Neural progenitor cell (in vitro differentiated cells): ENCODE measurements around the gene TMEM41B. TPM values are rescaled to one million over a fixed set of nuclear protein-coding genes. Genes with fewer than 3 reads are reported as not detected.

ENCODE experiments used
- DNase-seq: peaks from one replicate; pipeline ENCODE4 v3.0.0-alpha.2; 2016; ENCODE audit warnings: low spot score
- H2AFZ ChIP-seq: fragments of 200-600 bp; sonication (generic); replicated peaks from 2 replicates; pipeline ENCODE4 v1.6.1; 2016; ENCODE audit warnings: antibody characterized with exemption
- H3F3A ChIP-seq: fragments of 200-600 bp; sonication (generic); 2 replicates; pipeline ENCODE4 v1.6.1; 2016; ENCODE audit warnings: antibody characterized with exemption, low read depth
- H3K27ac ChIP-seq: fragments of 200-600 bp; sonication (generic); 2 replicates; pipeline ENCODE4 v1.5.1; 2016; ENCODE audit warnings: mild to moderate bottlenecking
- H3K27me3 ChIP-seq: fragments of 200-600 bp; sonication (generic); 2 replicates; pipeline ENCODE4 v1.6.1; 2016; ENCODE audit warnings: mild to moderate bottlenecking, moderate library complexity
- H3K36me3 ChIP-seq: fragments of 200-600 bp; sonication (generic); 2 replicates; pipeline ENCODE4 v1.5.1; 2016
- H3K4me1 ChIP-seq: fragments of 200-600 bp; sonication (generic); 2 replicates; pipeline ENCODE4 v1.6.1; 2016; ENCODE audit warnings: mixed run types
- H3K4me2 ChIP-seq: fragments of 200-600 bp; sonication (generic); 2 replicates; pipeline ENCODE4 v1.6.1; 2016
- H3K4me3 ChIP-seq: fragments of 200-600 bp; sonication (generic); 2 replicates; pipeline ENCODE4 v1.5.1; 2016
- H3K79me2 ChIP-seq: fragments of 200-600 bp; sonication (generic); 2 replicates; pipeline ENCODE4 v1.6.1; 2016; ENCODE audit warnings: low read depth
- H3K9ac ChIP-seq: fragments of 200-600 bp; sonication (generic); 2 replicates; pipeline ENCODE4 v1.6.1; 2016
- H3K9me3 ChIP-seq: fragments of 200-600 bp; sonication (generic); 2 replicates; pipeline ENCODE4 v1.5.1; 2016; ENCODE audit warnings: low read depth
- H4K20me1 ChIP-seq: fragments of 200-600 bp; sonication (generic); 2 replicates; pipeline ENCODE4 v1.6.1; 2016; ENCODE audit warnings: low read depth
- H3K27ac Mint-ChIP-seq: 3 replicates; pipeline ENCODE4 v1.8.0; 2021; ENCODE audit warnings: mixed read lengths
- H3K27me3 Mint-ChIP-seq: 2 replicates; pipeline ENCODE4 v1.8.0; 2022; ENCODE audit warnings: low read depth, mild to moderate bottlenecking, inconsistent platforms, moderate library complexity, mixed read lengths; ENCODE audit not compliant: insufficient read depth
- H3K36me3 Mint-ChIP-seq: 3 replicates; pipeline ENCODE4 v1.8.0; 2021; ENCODE audit warnings: mixed read lengths
- H3K4me1 Mint-ChIP-seq: 3 replicates; pipeline ENCODE4 v1.8.0; 2021; ENCODE audit warnings: mixed read lengths
- H3K4me3 Mint-ChIP-seq: 3 replicates; pipeline ENCODE4 v1.8.0; 2021; ENCODE audit warnings: mild to moderate bottlenecking, moderate library complexity, mixed read lengths
- H3K9me3 Mint-ChIP-seq: 3 replicates; pipeline ENCODE4 v1.8.0; 2020; ENCODE audit warnings: mixed read lengths
- CTCF ChIP-seq: fragments of 200-600 bp; sonication (generic); IDR thresholded peaks from 2 replicates; pipeline ENCODE4 v1.5.1; 2017; ENCODE audit warnings: antibody characterized with exemption, mild to moderate bottlenecking
- EZH2 ChIP-seq: fragments of 200-600 bp; sonication (generic); IDR thresholded peaks from 2 replicates; pipeline ENCODE4 v1.6.1; 2017; ENCODE audit warnings: antibody characterized with exemption, mild to moderate bottlenecking, moderate library complexity
- EZH2phosphoT487 ChIP-seq: fragments of 200-600 bp; sonication (generic); IDR thresholded peaks from 2 replicates; pipeline ENCODE4 v1.6.1; 2017; ENCODE audit warnings: antibody characterized with exemption
- total RNA-seq: library from RNA; depleted of rRNA; stranded (reverse); fragments of >200 nt; gene quantifications from 2 replicates; pipeline ENCODE4 v1.2.3, GENCODE V29; 2015; ENCODE audit warnings: low replicate concordance

TMEM41B gene
- total RNA-seq, 1 donor from 2014 or later = 82.4 TPM

- DNase-seq = no peak
- H3K79me2 ChIP-seq = peaks cover 29% of the 10 kb centered on the region
- peaks cover 53% of the 10 kb centered on the region for H3F3A ChIP-seq
- no peak overlapping the region for H3K27ac Mint-ChIP-seq
- peaks cover 10% of the 10 kb centered on the region for H4K20me1 ChIP-seq
- H3K9me3 Mint-ChIP-seq = peaks cover 3% of the 10 kb centered on the region
- no peaks in the 10 kb centered on the region for H3K27me3 ChIP-seq
- no peaks in the 10 kb centered on the region for H3K9me3 ChIP-seq
- peaks cover 14% of the 10 kb centered on the region for H3K27me3 Mint-ChIP-seq
- peaks cover 41% of the 10 kb centered on the region for H3K4me1 Mint-ChIP-seq
- H3K4me2 ChIP-seq = no peak overlapping the region
- H3K4me3 ChIP-seq = no peak overlapping the region
- H3K36me3 ChIP-seq = no peaks in the 10 kb centered on the region
- peaks cover 38% of the 10 kb centered on the region for H3K4me1 ChIP-seq
- TF ChIP-seq CTCF = no peak
- TF ChIP-seq EZH2 = no peak
- no peak for TF ChIP-seq EZH2phosphoT487
- H3K27ac ChIP-seq = no peak overlapping the region
- no peak overlapping the region for H2AFZ ChIP-seq
- no peak overlapping the region for H3K4me3 Mint-ChIP-seq
- no peak overlapping the region for H3K9ac ChIP-seq
- peaks cover 8% of the 10 kb centered on the region for H3K36me3 Mint-ChIP-seq
These were observed 1.9 kb upstream of the TMEM41B start for GRCh38 chr11:9316334-9316733.

GRCh38 chr11:9315078-9315688 is 790 bp upstream of the TMEM41B start:
- no peaks in the 10 kb centered on the region for H3K36me3 ChIP-seq
- DNase-seq = peak; percentile 40
- H4K20me1 ChIP-seq = peaks cover 10% of the 10 kb centered on the region
- H3K4me1 Mint-ChIP-seq = peaks cover 41% of the 10 kb centered on the region
- H3K79me2 ChIP-seq = peaks cover 41% of the 10 kb centered on the region
- no peaks in the 10 kb centered on the region for H3K9me3 ChIP-seq
- H3K27me3 ChIP-seq = no peaks in the 10 kb centered on the region
- H3F3A ChIP-seq = peaks cover 51% of the 10 kb centered on the region
- peaks cover 14% of the 10 kb centered on the region for H3K36me3 Mint-ChIP-seq
- peak overlapping the region; percentile 96 for H3K4me3 Mint-ChIP-seq
- TF ChIP-seq CTCF (no peak), EZH2phosphoT487 (no peak), EZH2 (no peak)
- H3K9ac ChIP-seq = peak overlapping the region; percentile 49
- peak overlapping the region; percentile 94 for H3K4me3 ChIP-seq
- H3K27me3 Mint-ChIP-seq = peaks cover 14% of the 10 kb centered on the region
- peaks cover 38% of the 10 kb centered on the region for H3K4me1 ChIP-seq
- H2AFZ ChIP-seq = peak overlapping the region; percentile 61
- H3K27ac Mint-ChIP-seq = peak overlapping the region; percentile 96
- H3K9me3 Mint-ChIP-seq = peaks cover 3% of the 10 kb centered on the region
- H3K27ac ChIP-seq = peak overlapping the region; percentile 96
- peak overlapping the region; percentile 79 for H3K4me2 ChIP-seq

GRCh38 chr11:9313648-9314290 is 624 bp downstream of the TMEM41B start:
- Histone ChIP-seq H3K4me1 (peaks cover 24% of the 10 kb centered on the region), H3K36me3 (no peaks in the 10 kb centered on the region), H3K27me3 (no peaks in the 10 kb centered on the region), H4K20me1 (peaks cover 10% of the 10 kb centered on the region), H3K9me3 (no peaks in the 10 kb centered on the region), H3K4me3 (peak overlapping the region; percentile 94), H3F3A (peaks cover 37% of the 10 kb centered on the region), H3K9ac (peak overlapping the region; percentile 93), H2AFZ (peak overlapping the region; percentile 88), H3K27ac (peak overlapping the region; percentile 94), H3K79me2 (peaks cover 55% of the 10 kb centered on the region), H3K4me2 (peak overlapping the region; percentile 88)
- Mint-ChIP-seq H3K27me3 (peaks cover 14% of the 10 kb centered on the region), H3K27ac (peak overlapping the region; percentile 99), H3K4me1 (peaks cover 29% of the 10 kb centered on the region), H3K36me3 (peaks cover 18% of the 10 kb centered on the region), H3K4me3 (peak overlapping the region; percentile 96), H3K9me3 (peaks cover 3% of the 10 kb centered on the region)
- peak; percentile 63 for DNase-seq
- TF ChIP-seq EZH2phosphoT487 = no peak
- TF ChIP-seq EZH2 = no peak
- TF ChIP-seq CTCF = no peak
